SU-DHL-6 (cell line): ENCODE data around the gene MATN1.

Experiments
- H2AFZ ChIP-seq: fragments of 200-600 bp; sonication (generic); 2 replicates; pipeline ENCODE4 v1.6.1; 2014; ENCODE audit warnings: low read depth, mild to moderate bottlenecking, moderate library complexity, mixed read lengths, antibody characterized with exemption, low read length; ENCODE audit not compliant: severe bottlenecking
- H3F3A ChIP-seq: fragments of 200-600 bp; shearing (Covaris generic); 2 replicates; pipeline ENCODE4 v1.6.0; 2016; ENCODE audit warnings: antibody characterized with exemption, mild to moderate bottlenecking; ENCODE audit not compliant: insufficient read depth
- H3K27ac ChIP-seq: fragments of 200-600 bp; sonication (generic); 2 replicates; pipeline ENCODE4 v1.5.1; 2016; ENCODE audit warnings: low read depth, mild to moderate bottlenecking, low read length, moderate library complexity, mixed read lengths
- H3K27me3 ChIP-seq: fragments of 200-600 bp; sonication (generic), shearing (Covaris generic); 2 replicates; pipeline ENCODE4 v1.6.0; 2014; ENCODE audit warnings: mild to moderate bottlenecking, low read length
- H3K36me3 ChIP-seq: fragments of 200-600 bp; sonication (generic); 2 replicates; pipeline ENCODE4 v1.6.1; 2014; ENCODE audit warnings: mild to moderate bottlenecking, low read length, mixed read lengths
- H3K4me2 ChIP-seq: fragments of 300-600, 200-600 bp; shearing (Covaris generic), sonication (generic); 2 replicates; pipeline ENCODE4 v1.6.0; 2014; ENCODE audit warnings: low read length, low read depth, mild to moderate bottlenecking; ENCODE audit not compliant: poor library complexity, severe bottlenecking
- H3K4me3 ChIP-seq: fragments of 200-600 bp; sonication (generic); 2 replicates; pipeline ENCODE4 v1.5.1; 2014; ENCODE audit warnings: antibody characterized with exemption, low read length, mild to moderate bottlenecking, mixed read lengths; ENCODE audit not compliant: insufficient read depth, poor library complexity, severe bottlenecking
- H3K79me2 ChIP-seq: fragments of 200-600 bp; sonication (generic); 2 replicates; pipeline ENCODE4 v1.6.1; 2014; ENCODE audit warnings: mild to moderate bottlenecking, low read length, moderate library complexity; ENCODE audit not compliant: insufficient read depth
- H3K9ac ChIP-seq: fragments of 200-600 bp; sonication (generic); 2 replicates; pipeline ENCODE4 v1.7.0; 2014; ENCODE audit warnings: mild to moderate bottlenecking, low read length
- H3K9me2 ChIP-seq: fragments of 200-600 bp; sonication (generic); replicated peaks from 2 replicates; pipeline ENCODE4 v1.6.1; 2014; ENCODE audit warnings: low read length; ENCODE audit not compliant: insufficient read depth
- H3K9me3 ChIP-seq: fragments of 200-600 bp; sonication (generic); 2 replicates; pipeline ENCODE4 v1.6.1; 2014; ENCODE audit warnings: low read length, mixed read lengths; ENCODE audit not compliant: insufficient read depth
- H4K20me1 ChIP-seq: fragments of 200-600 bp; sonication (generic); 2 replicates; pipeline ENCODE4 v1.6.1; 2014; ENCODE audit warnings: low read depth, mild to moderate bottlenecking, antibody characterized with exemption, low read length, moderate library complexity, mixed read lengths
- CTCF ChIP-seq: fragments of 200-600 bp; sonication (generic); IDR thresholded peaks from one replicate; pipeline ENCODE4 v1.5.1; 2017; ENCODE audit warnings: antibody characterized with exemption, mild to moderate bottlenecking, low read length, moderate library complexity; ENCODE audit not compliant: insufficient read depth, poor library complexity, severe bottlenecking
- EZH2phosphoT487 ChIP-seq: fragments of 200-600 bp; sonication (generic), shearing (Covaris generic); conservative IDR thresholded peaks from 2 replicates; pipeline ENCODE4 v1.6.1; 2018; ENCODE audit warnings: mild to moderate bottlenecking, antibody characterized with exemption, low read length, moderate library complexity, mixed read lengths

The MATN1 gene

GRCh38 chr1:30735668-30736498, 12.5 kb upstream of the MATN1 start:
- H3K27me3 ChIP-seq = no peaks in the 10 kb centered on the region
- H3K9ac ChIP-seq = no peak overlapping the region
- no peak overlapping the region for H3K27ac ChIP-seq
- H3K36me3 ChIP-seq = peaks cover 26% of the 10 kb centered on the region; the same call in 1 of the 2 replicates
- H3K9me3 ChIP-seq = no peaks in the 10 kb centered on the region
- peaks cover 12% of the 10 kb centered on the region; the same call in 1 of the 2 replicates for H3K79me2 ChIP-seq
- no peak overlapping the region for H3K4me2 ChIP-seq
- TF ChIP-seq CTCF = no peak
- no peak overlapping the region for H2AFZ ChIP-seq
- no peak overlapping the region for H3K4me3 ChIP-seq
- peaks cover 36% of the 10 kb centered on the region for H3F3A ChIP-seq
- peaks cover 4% of the 10 kb centered on the region; the same call in 1 of the 2 replicates for H4K20me1 ChIP-seq
- H3K9me2 ChIP-seq = no peaks in the 10 kb centered on the region

DNA sequence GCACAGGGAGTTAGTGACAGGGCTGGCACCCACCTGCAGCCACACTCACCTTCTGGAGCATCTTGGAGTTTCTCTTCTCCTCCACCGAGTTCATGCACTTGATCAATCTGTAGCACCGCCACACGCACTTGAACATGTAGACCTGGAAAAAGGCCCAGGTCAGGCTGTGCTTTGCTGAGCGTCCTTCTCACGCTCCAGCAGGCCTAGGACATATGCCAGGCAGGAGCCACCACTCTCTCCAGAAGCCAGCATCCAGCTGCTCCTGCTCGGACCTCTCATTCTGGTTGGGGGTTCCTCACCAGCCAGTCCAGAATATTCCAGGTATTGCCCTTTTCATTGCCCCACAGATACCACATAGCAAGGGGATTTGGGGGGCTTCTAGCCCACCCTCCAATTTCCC, 11.7 kb upstream of the MATN1 start:
- Histone ChIP-seq H3K9me3 (no peaks in the 10 kb centered on the region), H3K4me3 (no peak overlapping the region), H2AFZ (no peak overlapping the region), H3K9me2 (no peaks in the 10 kb centered on the region), H3K27ac (no peak overlapping the region), H3K4me2 (no peak overlapping the region), H4K20me1 (no peaks in the 10 kb centered on the region), H3K79me2 (0 out of 2 replicates have a peak, but pooled peaks cover 6% of the 10 kb centered on the region), H3K36me3 (peaks cover 26% of the 10 kb centered on the region; the same call in 1 of the 2 replicates), H3K9ac (no peak overlapping the region), H3K27me3 (no peaks in the 10 kb centered on the region), H3F3A (peaks cover 36% of the 10 kb centered on the region)
- TF ChIP-seq EZH2phosphoT487 (no peak), CTCF (no peak)

DNA sequence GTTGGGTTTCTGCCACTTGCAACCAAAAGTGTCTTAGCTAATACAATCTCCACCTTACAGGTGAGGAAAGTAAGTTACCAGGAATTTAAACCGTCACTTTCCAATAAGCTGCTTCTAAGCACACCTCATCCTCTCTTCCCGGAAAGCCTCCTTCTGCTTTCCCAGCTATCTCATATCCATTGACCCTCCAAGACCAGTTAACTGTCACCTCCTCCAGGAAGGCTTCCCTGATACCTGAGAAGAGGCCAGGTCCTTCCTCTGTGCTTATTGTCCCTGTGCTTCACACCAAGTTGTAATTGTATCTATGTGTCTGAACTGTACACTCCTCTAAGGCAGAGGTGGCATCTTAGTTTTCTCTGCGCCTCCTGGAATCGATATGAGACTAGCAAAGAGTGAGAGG, 11.2 kb upstream of the MATN1 start:
- H3K4me2 ChIP-seq = no peak overlapping the region
- H3K27me3 ChIP-seq = no peaks in the 10 kb centered on the region
- H3K9me2 ChIP-seq = no peaks in the 10 kb centered on the region
- H4K20me1 ChIP-seq = no peaks in the 10 kb centered on the region
- peaks cover 36% of the 10 kb centered on the region for H3F3A ChIP-seq
- H3K9ac ChIP-seq = no peak overlapping the region
- no peaks in the 10 kb centered on the region for H3K9me3 ChIP-seq
- 0 out of 2 replicates have a peak, but pooled peaks cover under 1% of the 10 kb centered on the region for H3K79me2 ChIP-seq
- H2AFZ ChIP-seq = no peak overlapping the region
- no peak overlapping the region for H3K27ac ChIP-seq
- peaks cover 26% of the 10 kb centered on the region; the same call in 1 of the 2 replicates for H3K36me3 ChIP-seq
- H3K4me3 ChIP-seq = no peak overlapping the region
- TF ChIP-seq CTCF = no peak
- no peak for TF ChIP-seq EZH2phosphoT487
